Muscle layer of duodenum (tissue), 2 donors: ENCODE results near the gene PPIA.
"Not testable (repeated sequence)": the region's sequence is repeated elsewhere in the genome, so short reads cannot be mapped to it uniquely, and the experiment has no call there.

ENCODE experiments used
- H3K27ac ChIP-seq: one replicate; pipeline ENCODE4 v1.7.0; 2013; ENCODE audit warnings: mild to moderate bottlenecking, low read length
- H3K27me3 ChIP-seq: one replicate; pipeline ENCODE4 v1.7.0; 2013; ENCODE audit warnings: low read depth, mild to moderate bottlenecking, control low read depth, low read length
- H3K36me3 ChIP-seq, 2 donors: one replicate each; pipeline ENCODE4 v1.7.0; 2013; ENCODE audit warnings: low read length in 2 of 2, control low read depth in 1 of 2, mild to moderate bottlenecking in 1 of 2; ENCODE audit not compliant: insufficient read depth in 2 of 2, control insufficient read depth in 1 of 2
- H3K4me1 ChIP-seq, 2 donors: one replicate each; pipeline ENCODE4 v1.7.0; 2013; ENCODE audit warnings: low read length in 2 of 2, mild to moderate bottlenecking in 2 of 2, control low read depth in 1 of 2, moderate library complexity in 1 of 2; ENCODE audit not compliant: insufficient read depth in 2 of 2, control insufficient read depth in 1 of 2
- H3K4me3 ChIP-seq, 2 donors: one replicate each; pipeline ENCODE4 v1.7.0; 2013; ENCODE audit warnings: low read length in 2 of 2, low read depth in 1 of 2, mild to moderate bottlenecking in 1 of 2
- H3K9me3 ChIP-seq, 2 donors: one replicate each; pipeline ENCODE4 v1.7.0; 2013; ENCODE audit warnings: low read length in 2 of 2, control low read depth in 1 of 2, mild to moderate bottlenecking in 1 of 2; ENCODE audit not compliant: control insufficient read depth in 1 of 2
- donor health status: healthy.

PPIA gene

DNA sequence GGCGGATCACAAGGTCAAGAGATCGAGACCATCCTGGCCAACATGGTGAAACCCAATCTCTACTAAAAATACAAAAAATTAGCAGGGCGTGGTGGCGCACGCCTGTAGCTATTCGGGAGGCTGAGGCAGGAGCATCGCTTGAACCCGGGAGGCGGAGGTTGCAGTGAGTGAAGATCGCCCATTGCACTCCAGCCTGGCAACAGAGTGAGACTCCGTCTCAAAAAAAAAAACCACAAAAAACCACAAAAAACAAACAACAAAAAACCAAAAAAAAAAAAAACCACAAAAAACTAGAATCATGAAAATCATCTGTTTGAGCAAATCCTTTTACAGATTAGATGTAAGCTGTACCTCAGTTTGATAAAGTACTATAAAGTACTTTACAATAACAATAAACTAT, 49.9 kb downstream of the PPIA start:
- peaks cover 10 to 28% of the 10 kb centered on the region in 2 donors for H3K4me1 ChIP-seq
- H3K36me3 ChIP-seq, H3K9me3 ChIP-seq, H3K27me3 ChIP-seq: not testable (repeated sequence)
- peak overlapping the region; percentile 99 for H3K27ac ChIP-seq
- peak overlapping the region; percentile 81 to 95 for H3K4me3 ChIP-seq

DNA sequence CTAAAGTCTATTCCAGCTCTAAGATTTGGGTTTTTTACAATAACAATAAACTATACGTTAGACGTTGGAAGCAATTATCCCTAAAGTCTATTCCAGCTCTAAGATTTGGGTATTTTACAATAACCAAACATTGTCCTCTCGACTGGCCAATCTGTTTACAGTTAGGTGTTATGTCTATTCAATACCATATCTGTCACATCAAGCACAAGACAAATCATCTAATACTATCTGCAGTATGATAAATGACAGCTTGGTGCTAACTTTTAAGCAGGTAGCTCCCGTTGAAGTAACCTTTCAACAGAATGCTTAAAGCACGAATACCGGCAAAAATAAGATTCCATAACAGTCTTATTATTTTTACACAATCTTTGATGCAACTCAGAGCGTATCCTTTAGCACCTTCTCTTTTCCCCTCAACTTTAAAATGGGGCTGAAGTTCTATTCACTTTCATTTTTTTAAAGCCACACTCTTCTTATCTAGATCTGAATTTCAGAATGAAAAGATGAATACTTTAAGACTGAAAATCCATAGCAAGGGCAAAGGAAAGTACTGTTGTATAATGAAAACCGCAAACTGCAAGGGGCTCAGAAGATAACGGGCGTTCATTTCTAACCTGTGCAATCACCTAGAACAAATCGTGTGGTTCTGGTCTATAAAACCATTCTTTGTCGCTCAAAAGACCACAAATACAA, 50.5 kb downstream of the PPIA start:
- H3K4me3 ChIP-seq: peak overlapping the region; percentile 81 to 95
- H3K27me3 ChIP-seq: no peaks in the 10 kb centered on the region
- peak overlapping the region; percentile 99 for H3K27ac ChIP-seq
- H3K4me1 ChIP-seq: peaks cover 8 to 22% of the 10 kb centered on the region in 2 donors
- no peaks in the 10 kb centered on the region for H3K9me3 ChIP-seq
- no peaks in the 10 kb centered on the region for H3K36me3 ChIP-seq

DNA sequence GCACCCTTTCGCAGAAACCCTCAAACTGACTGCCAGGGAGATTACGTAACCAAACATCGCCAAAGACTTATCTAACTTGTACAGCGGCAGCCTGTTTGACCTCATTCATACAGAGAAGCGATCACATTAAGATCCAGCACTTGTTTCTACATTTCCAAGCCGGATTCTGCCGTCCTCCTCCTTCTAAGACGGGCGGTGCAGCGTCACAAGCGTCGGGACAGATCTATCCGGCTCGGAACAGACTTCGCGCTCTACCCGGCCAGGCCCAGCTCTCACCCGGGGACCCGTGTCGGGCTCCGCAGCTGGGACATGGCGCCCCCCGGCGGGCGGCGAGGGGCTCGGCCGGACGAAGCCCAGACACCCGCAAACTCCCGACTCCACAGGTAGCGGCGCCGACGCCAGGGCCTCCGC, 51.0 kb downstream of the PPIA start:
- Histone ChIP-seq H3K27me3 (no peaks in the 10 kb centered on the region), H3K36me3 (no peaks in the 10 kb centered on the region), H3K4me3 (peak overlapping the region; percentile 81 to 95), H3K9me3 (no peaks in the 10 kb centered on the region), H3K27ac (peak overlapping the region; percentile 99), H3K4me1 (peaks cover 5 to 20% of the 10 kb centered on the region in 2 donors)

DNA sequence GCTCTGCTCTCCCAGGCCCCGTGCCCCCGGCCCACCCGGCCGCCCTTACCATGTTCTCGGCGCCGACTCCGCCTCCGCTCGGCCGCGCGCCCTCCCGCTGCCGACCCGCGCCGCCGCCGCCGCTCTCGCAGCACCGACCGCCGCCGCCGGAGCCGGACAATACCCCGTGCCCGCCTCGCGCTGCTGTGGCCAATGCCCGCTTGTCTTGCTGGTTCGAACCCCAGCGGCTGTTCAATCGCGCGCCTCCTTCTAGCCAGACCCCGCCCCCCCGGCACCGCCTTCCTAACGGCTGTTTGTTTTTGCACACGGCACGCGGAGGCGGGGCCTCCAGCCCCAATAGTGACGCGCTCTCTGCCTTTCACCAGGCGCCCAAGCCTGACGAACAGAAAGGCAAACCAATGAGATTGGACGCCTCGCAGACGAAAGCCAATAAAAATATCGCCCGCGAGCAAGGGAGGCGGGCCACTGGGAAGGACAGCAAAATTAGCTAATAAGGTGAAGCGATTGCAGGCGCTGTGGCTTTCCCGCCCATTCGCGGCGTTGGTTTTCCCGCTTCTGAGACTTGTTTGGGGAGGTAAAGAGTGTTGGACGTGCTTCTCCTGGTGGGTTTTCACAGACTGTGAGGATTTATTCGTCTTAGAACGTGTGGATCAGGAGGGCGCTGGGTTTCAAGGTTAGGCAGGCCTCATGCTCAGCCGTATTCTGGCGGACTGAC, 51.6 kb downstream of the PPIA start, which contains the start of gene H2AZ2:
Gene H2AZ2, minus strand, starts transcription at position 168 of the 715 bp plus-strand sequence. Its CDS starts 116 bp downstream, at position 52.
- Histone ChIP-seq H3K36me3 (no peaks in the 10 kb centered on the region), H3K9me3 (no peaks in the 10 kb centered on the region), H3K4me1 (peaks cover 5 to 20% of the 10 kb centered on the region in 2 donors), H3K27me3 (no peaks in the 10 kb centered on the region), H3K27ac (peak within 1 kb of the TSS; percentile 99), H3K4me3 (peak within 1 kb of the TSS; percentile 81 to 95)

DNA sequence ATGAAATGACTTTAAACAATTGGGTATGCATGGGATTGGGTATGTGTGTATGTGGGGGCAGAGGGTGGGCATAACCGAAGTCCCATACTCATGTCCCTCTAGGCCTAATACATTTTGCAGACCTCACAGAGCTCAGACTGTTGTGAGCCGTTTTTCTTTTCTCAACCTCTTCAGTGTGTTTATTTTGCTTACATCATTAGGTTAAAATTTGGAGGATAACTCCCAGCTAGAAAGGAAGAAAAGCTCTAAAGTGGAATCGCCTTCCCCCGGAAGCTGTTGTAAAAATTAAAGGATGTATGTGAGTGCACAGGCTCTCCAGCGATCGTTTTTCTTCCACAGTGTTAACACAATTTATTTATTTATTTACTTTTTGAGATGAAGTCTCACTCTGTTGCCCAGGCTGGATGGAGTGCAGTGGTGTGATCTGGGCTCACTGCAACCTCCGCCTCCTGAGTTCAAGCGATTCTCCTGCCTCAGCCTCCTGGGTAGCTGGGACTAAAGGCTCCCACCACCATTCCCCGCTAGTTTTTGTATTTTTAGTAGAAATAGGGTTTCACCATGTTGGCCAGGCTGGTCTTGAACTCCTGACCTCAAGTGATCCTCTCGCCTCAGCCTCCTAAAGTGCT, 52.9 kb downstream of the PPIA start:
- H3K4me3 ChIP-seq: peak overlapping the region; percentile 67 to 79
- H3K27me3 ChIP-seq: no peaks in the 10 kb centered on the region
- H3K9me3 ChIP-seq: no peaks in the 10 kb centered on the region
- H3K27ac ChIP-seq: no peak overlapping the region
- H3K4me1 ChIP-seq: peaks cover 5 to 20% of the 10 kb centered on the region in 2 donors
- no peaks in the 10 kb centered on the region for H3K36me3 ChIP-seq

DNA sequence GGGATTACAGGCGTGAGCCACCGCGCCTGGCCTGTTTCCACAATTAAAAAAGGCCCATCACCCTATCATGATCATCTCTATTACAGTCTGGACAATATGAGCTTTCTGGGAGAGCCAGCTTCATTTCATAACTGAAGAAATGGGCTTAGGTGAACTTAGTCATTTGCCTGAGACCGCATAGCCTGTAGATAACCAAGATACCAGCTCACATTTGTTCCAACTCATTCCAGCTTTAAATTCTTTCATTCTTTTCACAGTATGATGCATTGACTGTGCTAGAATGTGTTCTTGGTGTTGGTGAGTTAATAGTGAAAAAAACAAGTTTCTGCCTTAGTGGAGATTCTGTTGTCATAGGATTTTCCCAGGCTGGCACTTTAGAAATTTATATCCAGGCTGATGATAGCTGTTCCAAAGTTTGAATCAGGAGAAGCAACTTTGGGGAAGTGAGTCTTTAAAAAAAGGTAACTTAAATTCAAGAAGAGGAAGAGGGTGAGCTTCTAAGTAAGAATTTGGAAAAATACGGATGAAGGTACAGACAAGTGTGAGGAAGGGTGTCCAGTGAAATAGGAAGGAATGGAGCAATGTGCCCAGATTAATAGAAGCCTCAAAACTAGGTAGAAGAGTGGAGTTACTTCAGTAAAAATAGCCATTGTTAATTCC, 53.5 kb downstream of the PPIA start:
- Histone ChIP-seq H3K27ac (no peak overlapping the region), H3K4me3 (no peak overlapping the region), H3K4me1 (peaks cover 4 to 15% of the 10 kb centered on the region in 2 donors), H3K27me3 (no peaks in the 10 kb centered on the region), H3K9me3 (no peaks in the 10 kb centered on the region), H3K36me3 (no peaks in the 10 kb centered on the region)

DNA sequence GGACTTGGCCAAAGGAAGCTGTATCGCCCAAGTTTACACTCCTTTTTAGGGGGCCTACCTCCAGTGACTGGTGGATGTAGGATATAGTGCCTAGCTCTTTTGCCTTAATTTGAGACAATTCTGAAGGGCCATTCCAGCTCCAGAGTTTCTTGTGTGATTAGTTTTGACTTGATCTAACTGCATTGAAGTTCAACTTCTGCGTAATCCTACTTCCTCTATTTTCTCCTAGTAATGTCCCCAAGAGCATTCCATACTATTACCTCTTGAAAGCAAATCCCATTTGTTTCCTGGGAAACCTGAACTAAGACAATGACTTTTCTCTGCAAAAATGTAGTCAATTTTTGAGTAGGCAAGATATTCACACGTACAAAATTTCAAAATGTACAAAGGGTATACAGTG, 56.1 kb downstream of the PPIA start:
- H3K4me1 ChIP-seq: peaks cover 0 to 6% of the 10 kb centered on the region in 2 donors
- H3K36me3 ChIP-seq: no peaks in the 10 kb centered on the region
- no peak overlapping the region for H3K27ac ChIP-seq
- no peak overlapping the region for H3K4me3 ChIP-seq
- H3K9me3 ChIP-seq: no peaks in the 10 kb centered on the region
- H3K27me3 ChIP-seq: no peaks in the 10 kb centered on the region
